Thyroid gland (tissue), 4 donors: ENCODE data around the gene RAB44. TPM values are rescaled to one million over a fixed set of nuclear protein-coding genes. Genes with fewer than 3 reads are reported as not detected.

Source experiments
- DNase-seq, 2 donors: peaks; one replicate each; pipeline ENCODE4 v3.0.0-alpha.2; 2019
- H3K27ac ChIP-seq, 3 donors: fragments of 200-600 bp; sonication (generic); 1 replicate in 2 of 3; 2 replicates in 1 of 3; pipeline ENCODE4 v1.5.1; 2016 to 2019; ENCODE audit warnings: mild to moderate bottlenecking in 1 of 3, moderate library complexity in 1 of 3
- H3K27me3 ChIP-seq: fragments of 200-600 bp; sonication (generic); one replicate; pipeline ENCODE4 v1.5.1; 2019
- H3K36me3 ChIP-seq, 2 donors: fragments of 200-600 bp; sonication (generic); one replicate each; pipeline ENCODE4 v1.5.1; 2016 to 2019
- H3K4me1 ChIP-seq, 2 donors: fragments of 200-600 bp; sonication (generic); one replicate each; pipeline ENCODE4 v1.5.1; 2017 to 2019
- H3K4me3 ChIP-seq, 3 donors: fragments of 200-600 bp; sonication (generic); replicated peaks in 1 of 3; 1 replicate in 2 of 3; 2 replicates in 1 of 3; pipeline ENCODE4 v1.5.1; 2016; ENCODE audit warnings: mild to moderate bottlenecking in 1 of 3
- H3K9me3 ChIP-seq: fragments of 200-600 bp; sonication (generic); one replicate; pipeline ENCODE4 v1.5.1; 2017
- POLR2A ChIP-seq, 2 donors: fragments of 450-650 bp; IDR thresholded peaks; one replicate each; pipeline ENCODE4 v1.6.1; 2017; ENCODE audit warnings: antibody characterized with exemption in 2 of 2, mild to moderate bottlenecking in 2 of 2, moderate library complexity in 1 of 2
- WGBS, 2 donors: methylation state at CpG; one replicate each; pipeline ENCODE4 v1.1.5; 2017; 5-methylcytosine and 5-hydroxymethylcytosine counted together
- intact Hi-C: fragments of 100-400 bp; cut with DNase I; formaldehyde crosslinking; loops from one replicate; pipeline ENCODE4 v1.15.1; 2023
- total RNA-seq, 4 donors: library from RNA; depleted of rRNA; stranded (reverse); fragments of >200 nt; gene quantifications; one replicate each; pipeline ENCODE4 v1.2.3, GENCODE V29; 2016
- TF ChIP-seq, protein P1 (sequence below), 6 experiments: fragments of 200-600 bp in 3 of 6; fragments of 450-650 bp in 3 of 6; sonication (generic) in 3 of 6; IDR thresholded peaks; one replicate each; pipeline ENCODE4 v1.5.1; 2016 to 2019; ENCODE audit warnings: antibody characterized with exemption in 6 of 6, mild to moderate bottlenecking in 2 of 6, inconsistent platforms in 1 of 6, moderate library complexity in 1 of 6

RAB44 gene
- total RNA-seq, 4 donors from 2014 or later: 0.11 TPM; not detected in 3

DNA sequence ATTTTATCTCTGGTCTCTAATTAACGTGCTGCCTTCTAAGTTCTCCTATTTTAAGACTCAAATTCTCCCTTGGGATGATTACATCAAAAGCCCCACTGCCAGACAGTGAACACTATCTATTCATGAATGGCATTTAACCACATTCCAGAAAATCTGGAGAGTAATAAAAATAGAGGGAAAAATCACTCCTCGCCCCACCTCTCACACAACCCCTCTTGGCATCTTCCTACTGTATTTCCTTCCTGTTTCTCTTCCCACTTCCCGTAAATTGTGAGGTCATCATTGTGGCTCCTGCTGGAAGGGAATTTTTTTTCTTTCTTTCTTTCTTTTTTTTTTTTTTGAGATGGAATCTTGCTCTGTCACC, 31.5 kb downstream of the RAB44 start:
- WGBS, 2 donors: 60 to 66% methylated on average over 3 of the region's 3 CpGs
- DNase-seq: no peak
- no peak overlapping the region for H3K27ac ChIP-seq

GRCh38 chr6:36730424-36731380, 33.1 kb downstream of the RAB44 start:
- H3K27ac ChIP-seq: no peak overlapping the region
- H3K36me3 ChIP-seq: no peaks in the 10 kb centered on the region
- no peaks in the 10 kb centered on the region for H3K9me3 ChIP-seq
- no peak for DNase-seq
- no peaks in the 10 kb centered on the region for H3K27me3 ChIP-seq
- TF ChIP-seq, protein P1, sequence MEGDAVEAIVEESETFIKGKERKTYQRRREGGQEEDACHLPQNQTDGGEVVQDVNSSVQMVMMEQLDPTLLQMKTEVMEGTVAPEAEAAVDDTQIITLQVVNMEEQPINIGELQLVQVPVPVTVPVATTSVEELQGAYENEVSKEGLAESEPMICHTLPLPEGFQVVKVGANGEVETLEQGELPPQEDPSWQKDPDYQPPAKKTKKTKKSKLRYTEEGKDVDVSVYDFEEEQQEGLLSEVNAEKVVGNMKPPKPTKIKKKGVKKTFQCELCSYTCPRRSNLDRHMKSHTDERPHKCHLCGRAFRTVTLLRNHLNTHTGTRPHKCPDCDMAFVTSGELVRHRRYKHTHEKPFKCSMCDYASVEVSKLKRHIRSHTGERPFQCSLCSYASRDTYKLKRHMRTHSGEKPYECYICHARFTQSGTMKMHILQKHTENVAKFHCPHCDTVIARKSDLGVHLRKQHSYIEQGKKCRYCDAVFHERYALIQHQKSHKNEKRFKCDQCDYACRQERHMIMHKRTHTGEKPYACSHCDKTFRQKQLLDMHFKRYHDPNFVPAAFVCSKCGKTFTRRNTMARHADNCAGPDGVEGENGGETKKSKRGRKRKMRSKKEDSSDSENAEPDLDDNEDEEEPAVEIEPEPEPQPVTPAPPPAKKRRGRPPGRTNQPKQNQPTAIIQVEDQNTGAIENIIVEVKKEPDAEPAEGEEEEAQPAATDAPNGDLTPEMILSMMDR (IDR thresholded peaks at IDR 0.05): no peak
- no peak for TF ChIP-seq POLR2A (IDR thresholded peaks at IDR 0.05)
- 90 to 93% methylated on average over 7 to 15 of the region's 15 CpGs for WGBS, 2 donors
- H3K4me1 ChIP-seq: peaks cover 3 to 14% of the 10 kb centered on the region in 2 donors
- H3K4me3 ChIP-seq: no peak overlapping the region
- intact Hi-C loops: no loop called here

More for the DNA sequence above, 31.5 kb downstream of the RAB44 start:
- TF ChIP-seq, protein P1 (IDR thresholded peaks at IDR 0.05): no peak
- TF ChIP-seq POLR2A (IDR thresholded peaks at IDR 0.05): no peak
- intact Hi-C loops: loop anchor here (10.0 kb wide), 1 partner anchor 104 kb away; no protein-coding TSS in a partner anchor
- H3K9me3 ChIP-seq: no peaks in the 10 kb centered on the region
- H3K27me3 ChIP-seq: no peaks in the 10 kb centered on the region
- H3K4me1 ChIP-seq: no peaks in the 10 kb centered on the region
- no peak overlapping the region for H3K4me3 ChIP-seq
- no peaks in the 10 kb centered on the region for H3K36me3 ChIP-seq

DNA sequence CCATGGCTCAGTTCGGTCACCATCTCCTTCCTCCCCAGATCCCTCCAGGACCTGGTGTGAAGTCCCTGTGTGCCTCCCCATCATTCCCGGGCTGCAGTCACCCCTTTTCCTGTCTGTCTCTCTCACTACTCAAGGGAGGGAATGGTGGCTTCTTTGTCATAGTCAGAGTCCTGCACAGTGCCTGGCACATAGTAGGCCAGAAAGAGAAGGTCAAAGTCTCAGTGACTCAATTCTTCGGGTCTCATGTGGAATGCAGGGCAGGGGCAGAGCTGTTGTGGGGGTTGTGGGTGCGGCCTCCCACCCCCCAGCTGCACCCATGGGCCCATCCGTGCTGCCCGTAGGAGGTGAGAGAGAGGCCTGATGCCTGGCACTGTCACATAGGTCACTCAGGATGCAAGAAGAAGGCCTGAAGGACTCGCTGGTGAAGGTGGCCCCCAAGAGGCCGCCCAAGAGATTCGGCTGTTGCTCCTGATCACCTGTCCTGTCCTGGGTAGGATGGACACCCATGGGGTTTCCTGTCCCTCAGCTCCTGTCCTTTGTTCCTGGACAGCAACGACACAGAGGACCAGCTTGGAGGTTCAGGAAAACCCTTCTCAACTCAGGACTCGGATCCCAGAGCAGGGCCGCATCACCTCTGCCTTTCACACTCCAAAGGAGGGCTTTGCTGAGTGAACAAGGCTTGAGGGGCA, 34.1 kb downstream of the RAB44 start:
- H3K4me3 ChIP-seq: no peak overlapping the region
- no peak for DNase-seq
- no peaks in the 10 kb centered on the region for H3K27me3 ChIP-seq
- no peaks in the 10 kb centered on the region for H3K9me3 ChIP-seq
- WGBS, 2 donors: 87 to 93% methylated on average over 11 to 12 of the region's 12 CpGs
- no peaks in the 10 kb centered on the region for H3K36me3 ChIP-seq
- peaks cover 8 to 23% of the 10 kb centered on the region in 2 donors for H3K4me1 ChIP-seq
- H3K27ac ChIP-seq: no peak overlapping the region
- TF ChIP-seq POLR2A (IDR thresholded peaks at IDR 0.05): no peak
- TF ChIP-seq, protein P1 (IDR thresholded peaks at IDR 0.05): no peak
- intact Hi-C loops: no loop called here

DNA sequence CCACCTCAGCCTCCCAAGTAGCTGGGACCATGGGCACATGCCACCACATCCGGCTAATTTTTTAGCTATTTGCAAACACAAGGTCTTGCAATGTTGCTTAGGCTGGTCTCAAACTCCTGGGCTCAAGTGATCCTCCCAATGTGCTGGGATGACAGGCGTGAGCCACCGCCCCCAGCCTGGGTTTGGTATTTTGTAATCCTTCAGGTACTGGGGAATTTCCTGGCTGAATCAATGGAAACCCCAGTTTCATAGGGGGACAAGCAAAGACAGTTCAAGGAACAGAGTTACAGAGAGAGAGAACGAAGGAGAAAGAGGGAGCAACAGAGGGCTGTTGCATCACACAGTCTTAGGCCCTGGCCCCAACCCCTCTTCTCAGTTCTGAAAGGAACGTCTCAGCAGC, 35.7 kb downstream of the RAB44 start:
- no peak for DNase-seq
- Histone ChIP-seq H3K36me3 (no peaks in the 10 kb centered on the region), H3K4me3 (no peak overlapping the region), H3K27ac (no peak overlapping the region), H3K27me3 (no peaks in the 10 kb centered on the region), H3K9me3 (no peaks in the 10 kb centered on the region), H3K4me1 (peaks cover 8 to 23% of the 10 kb centered on the region in 2 donors)
- TF ChIP-seq, protein P1 (IDR thresholded peaks at IDR 0.05): no peak
- TF ChIP-seq POLR2A (IDR thresholded peaks at IDR 0.05): no peak
- 97 to 99% methylated on average over 5 of the region's 5 CpGs for WGBS, 2 donors
- intact Hi-C loops: no loop called here
